T47D (cell line): ENCODE data around the gene MAP2K7.

Experiments used
- DNase-seq, 2 experiments: peaks; one replicate each; pipeline versions ENCODE4 v3.0.0 to v3.0.0-alpha.2; 2011 to 2012; ENCODE audit warnings: low read depth in 1 of 2, low spot score in 1 of 2
- JUND ChIP-seq: IDR thresholded peaks from 2 replicates; pipeline ENCODE4 v1.6.1; 2012; ENCODE audit warnings: low read depth
- in situ Hi-C: cut with HindIII; loops from 2 replicates; pipeline ENCODE4 v1.10.0; 2016; ENCODE audit warnings: low sequenced_read_pairs, low pct_unique_long_range_greater_than_20kb

Gene MAP2K7

GRCh38 chr19:7899751-7900378 is 3.8 kb upstream of the MAP2K7 start:
- DNase-seq = no peak
- in situ Hi-C loops = no loop called here
- no peak for TF ChIP-seq JUND

- in situ Hi-C loops = no loop called here
- TF ChIP-seq JUND = no peak
- no peak for DNase-seq
Measured at GRCh38 chr19:7900401-7900870, 3.2 kb upstream of the MAP2K7 start.

- TF ChIP-seq JUND = no peak
- in situ Hi-C loops = no loop called here
Measured at GRCh38 chr19:7900931-7901330, 2.7 kb upstream of the MAP2K7 start.

GRCh38 chr19:7901337-7901736 is 2.3 kb upstream of the MAP2K7 start:
- DNase-seq = no peak
- in situ Hi-C loops = no loop called here
- TF ChIP-seq JUND = no peak

More at GRCh38 chr19:7900931-7901330, 2.7 kb upstream of the MAP2K7 start:
- DNase-seq = no peak

- DNase-seq = peak in 1 of 2 experiments; percentile 50
- no peak for TF ChIP-seq JUND
- in situ Hi-C loops = no loop called here
Measured at GRCh38 chr19:7902796-7903243, 857 bp upstream of the MAP2K7 start.

- peak; percentile 23 to 40 for DNase-seq
- no peak for TF ChIP-seq JUND
- in situ Hi-C loops = no loop called here
Measured at GRCh38 chr19:7904074-7905020, 670 bp downstream of the MAP2K7 start.

GRCh38 chr19:7905268-7905667 is 1.6 kb downstream of the MAP2K7 start:
- in situ Hi-C loops = no loop called here
- DNase-seq = no peak
- no peak for TF ChIP-seq JUND

GRCh38 chr19:7905859-7906258 is 2.2 kb downstream of the MAP2K7 start:
- in situ Hi-C loops = no loop called here

GRCh38 chr19:7907122-7907521 is 3.4 kb downstream of the MAP2K7 start:
- no peak for DNase-seq
- in situ Hi-C loops = no loop called here
- TF ChIP-seq JUND = no peak

More at GRCh38 chr19:7905859-7906258, 2.2 kb downstream of the MAP2K7 start:
- DNase-seq = no peak
- TF ChIP-seq JUND = no peak

GRCh38 chr19:7907544-7907943 is 3.9 kb downstream of the MAP2K7 start:
- in situ Hi-C loops = no loop called here
- no peak for TF ChIP-seq JUND

GRCh38 chr19:7908078-7908699 is 4.5 kb downstream of the MAP2K7 start:
- TF ChIP-seq JUND = no peak
- in situ Hi-C loops = no loop called here

More at GRCh38 chr19:7907544-7907943, 3.9 kb downstream of the MAP2K7 start:
- DNase-seq = no peak

GRCh38 chr19:7908742-7909461 is 5.2 kb downstream of the MAP2K7 start:
- in situ Hi-C loops = no loop called here
- TF ChIP-seq JUND = no peak
- no peak for DNase-seq

More at GRCh38 chr19:7908078-7908699, 4.5 kb downstream of the MAP2K7 start:
- no peak for DNase-seq
